AG04449 (cell line): Measurements from ENCODE around the gene EXOSC2.
A peak's percentile ranks its signal among the peaks of the same experiment; 100 is the strongest.

Experiments
- CTCF ChIA-PET: fragments of 350-600 bp; formaldehyde crosslinking; extraction: SDS; loops from one replicate; lab custom pipeline; 2021; ENCODE audit warnings: antibody characterized with exemption; lab: Yijun Ruan, JAX
- POLR2A ChIA-PET: fragments of 400-600, 350-600 bp; formaldehyde crosslinking; extraction: SDS; loops from one replicate; lab custom pipeline; 2020; ENCODE audit warnings: antibody characterized with exemption, inconsistent platforms; lab: Yijun Ruan, JAX
- DNase-seq: peaks from one replicate; pipeline ENCODE4 v3.0.0-alpha.2; 2010; ENCODE audit warnings: low read depth, low spot score
- H3K4me3 ChIP-seq: 2 replicates; pipeline ENCODE4 v1.5.1; 2011; ENCODE audit warnings: low read depth, mild to moderate bottlenecking, control low read depth, low read length
- CTCF ChIP-seq: IDR thresholded peaks from one replicate; pipeline ENCODE4 v1.5.1; 2011; ENCODE audit warnings: mild to moderate bottlenecking, moderate library complexity, low read length, control low read depth, inconsistent platforms; ENCODE audit not compliant: insufficient read depth; ENCODE audit errors: missing control alignments

The EXOSC2 gene

GRCh38 chr9:130714586-130715110 is 21.1 kb downstream of the EXOSC2 start:
- ChIA-PET POLR2A (no interaction called here), CTCF (interaction anchor here (0.8 to 24.5 kb wide), 11 partner anchors 8 to 332 kb away, joined by 3 to 786 read pairs (median 4); partner anchors contain the start of gene EXOSC2)
- no peak for DNase-seq
- TF ChIP-seq CTCF = no peak
- peak overlapping the region; percentile 79 for H3K4me3 ChIP-seq

- POLR2A ChIA-PET = no interaction called here
- H3K4me3 ChIP-seq = peak overlapping the region; percentile 79
- CTCF ChIA-PET = interaction anchor here (0.8 to 24.5 kb wide), 11 partner anchors 9 to 331 kb away, joined by 3 to 786 read pairs (median 5); partner anchors contain the start of gene EXOSC2
- no peak for TF ChIP-seq CTCF
- DNase-seq = no peak
Observed at GRCh38 chr9:130715270-130715669, 21.7 kb downstream of the EXOSC2 start.

GRCh38 chr9:130718562-130718961 is 25.0 kb downstream of the EXOSC2 start:
- H3K4me3 ChIP-seq = no peak overlapping the region

GRCh38 chr9:130720762-130721161 is 27.2 kb downstream of the EXOSC2 start:
- ChIA-PET CTCF (interaction anchor here (2.2 to 24.5 kb wide), 2 partner anchors 14 to 146 kb away, joined by 7 to 786 read pairs; no protein-coding TSS in a partner anchor), POLR2A (no interaction called here)
- no peak for DNase-seq

More at GRCh38 chr9:130718562-130718961, 25.0 kb downstream of the EXOSC2 start:
- ChIA-PET POLR2A (no interaction called here), CTCF (interaction anchor here (1.2 to 24.5 kb wide), 5 partner anchors 11 to 148 kb away, joined by 3 to 786 read pairs (median 6); no protein-coding TSS in a partner anchor)
- no peak for TF ChIP-seq CTCF
- DNase-seq = no peak

GRCh38 chr9:130728721-130729120 is 35.1 kb downstream of the EXOSC2 start:
- CTCF ChIA-PET = interaction anchor here (1.3 kb wide), 1 partner anchor 135 kb away, joined by 3 read pairs; no protein-coding TSS in a partner anchor
- DNase-seq = no peak
- no peak overlapping the region for H3K4me3 ChIP-seq
- POLR2A ChIA-PET = no interaction called here
- TF ChIP-seq CTCF = no peak

More at GRCh38 chr9:130720762-130721161, 27.2 kb downstream of the EXOSC2 start:
- H3K4me3 ChIP-seq = no peak overlapping the region
- no peak for TF ChIP-seq CTCF

- no peak for DNase-seq
- H3K4me3 ChIP-seq = no peak overlapping the region
- TF ChIP-seq CTCF = no peak
- CTCF ChIA-PET = no interaction called here
- POLR2A ChIA-PET = no interaction called here
Observed at GRCh38 chr9:130729145-130729544, 35.6 kb downstream of the EXOSC2 start.
